ENCODE results near the gene UBASH3A. TPM values are rescaled to one million over a fixed set of nuclear protein-coding genes. Genes with fewer than 3 reads are reported as not detected.

UBASH3A gene
- total RNA-seq, 2 experiments from 2014 or later = 77.4 to 83.7 TPM

GRCh38 chr21:42430521-42430920 is 26.8 kb downstream of the UBASH3A start:
- peaks cover 55% of the 10 kb centered on the region for H3K4me1 Mint-ChIP-seq
- POLR2A ChIA-PET = no interaction called here

GRCh38 chr21:42431196-42431595 is 27.5 kb downstream of the UBASH3A start:
- CTCF ChIA-PET = interaction anchor here (0.5 to 1.1 kb wide), 2 partner anchors 26 to 81 kb away, joined by 3 read pairs; no protein-coding TSS in a partner anchor
- peak overlapping the region; percentile 41 for H3K27ac Mint-ChIP-seq
- peaks cover 96% of the 10 kb centered on the region for H3K36me3 Mint-ChIP-seq (ENCODE audit: low read depth)
- H3K4me1 Mint-ChIP-seq = peaks cover 48% of the 10 kb centered on the region
- H3K9me3 Mint-ChIP-seq = peaks cover 15% of the 10 kb centered on the region
- no peaks in the 10 kb centered on the region for H3K27me3 Mint-ChIP-seq
- DNase-seq = no peak
- no peak overlapping the region for H3K4me3 Mint-ChIP-seq
- POLR2A ChIA-PET = no interaction called here

More at GRCh38 chr21:42430521-42430920, 26.8 kb downstream of the UBASH3A start:
- DNase-seq = no peak
- Mint-ChIP-seq H3K27ac (no peak overlapping the region), H3K27me3 (no peaks in the 10 kb centered on the region), H3K9me3 (peaks cover 15% of the 10 kb centered on the region), H3K36me3 (ENCODE audit: low read depth) (peaks cover 96% of the 10 kb centered on the region), H3K4me3 (no peak overlapping the region)
- CTCF ChIA-PET = interaction anchor here (1.1 kb wide), 2 partner anchors 26 to 42 kb away, joined by 3 read pairs; no protein-coding TSS in a partner anchor

GRCh38 chr21:42432695-42433094 is 29.0 kb downstream of the UBASH3A start:
- ChIA-PET CTCF (interaction anchor here (1.3 kb wide), 1 partner anchor 122 kb away, joined by 3 read pairs; no protein-coding TSS in a partner anchor), POLR2A (interaction anchor here (0.6 kb wide), 1 partner anchor 244 kb away, joined by 3 read pairs; no protein-coding TSS in a partner anchor)
- H3K36me3 Mint-ChIP-seq (ENCODE audit: low read depth) = peaks cover 96% of the 10 kb centered on the region
- no peak for DNase-seq
- H3K4me3 Mint-ChIP-seq = no peak overlapping the region
- peaks cover 15% of the 10 kb centered on the region for H3K9me3 Mint-ChIP-seq
- peak overlapping the region; percentile 31 for H3K27ac Mint-ChIP-seq
- no peaks in the 10 kb centered on the region for H3K27me3 Mint-ChIP-seq
- peaks cover 44% of the 10 kb centered on the region for H3K4me1 Mint-ChIP-seq

- Mint-ChIP-seq H3K4me1 (peaks cover 49% of the 10 kb centered on the region), H3K4me3 (no peak overlapping the region), H3K9me3 (peaks cover 15% of the 10 kb centered on the region), H3K36me3 (ENCODE audit: low read depth) (peaks cover 97% of the 10 kb centered on the region), H3K27me3 (no peaks in the 10 kb centered on the region), H3K27ac (no peak overlapping the region)
- no peak for DNase-seq
- ChIA-PET POLR2A (interaction anchor here (0.6 kb wide), 1 partner anchor 461 kb away, joined by 3 read pairs; no protein-coding TSS in a partner anchor), CTCF (interaction anchor here (1.4 kb wide), 1 partner anchor 11 kb away, joined by 6 read pairs; no protein-coding TSS in a partner anchor)
These were observed 30.3 kb downstream of the UBASH3A start for GRCh38 chr21:42433946-42434551.

- ChIA-PET CTCF (interaction anchor here (1.4 kb wide), 1 partner anchor 12 kb away, joined by 6 read pairs; no protein-coding TSS in a partner anchor), POLR2A (interaction anchor here (0.6 kb wide), 2 partner anchors 460 to 1005 kb away, joined by 3 read pairs; no protein-coding TSS in a partner anchor)
- Mint-ChIP-seq H3K4me1 (peaks cover 57% of the 10 kb centered on the region), H3K36me3 (ENCODE audit: low read depth) (peaks cover 97% of the 10 kb centered on the region), H3K9me3 (peaks cover 15% of the 10 kb centered on the region), H3K27ac (no peak overlapping the region), H3K27me3 (no peaks in the 10 kb centered on the region), H3K4me3 (no peak overlapping the region)
- DNase-seq = no peak
These were observed 31.2 kb downstream of the UBASH3A start for GRCh38 chr21:42434884-42435283.

GRCh38 chr21:42435401-42435800 is 31.7 kb downstream of the UBASH3A start:
- Mint-ChIP-seq H3K9me3 (peaks cover 15% of the 10 kb centered on the region), H3K27me3 (no peaks in the 10 kb centered on the region), H3K36me3 (ENCODE audit: low read depth) (peaks cover 98% of the 10 kb centered on the region), H3K4me1 (peaks cover 58% of the 10 kb centered on the region), H3K4me3 (no peak overlapping the region), H3K27ac (no peak overlapping the region)
- CTCF ChIA-PET = interaction anchor here (1.4 kb wide), 1 partner anchor 12 kb away, joined by 6 read pairs; no protein-coding TSS in a partner anchor
- POLR2A ChIA-PET = no interaction called here
- no peak for DNase-seq

- Mint-ChIP-seq H3K4me3 (no peak overlapping the region), H3K27ac (no peak overlapping the region), H3K27me3 (no peaks in the 10 kb centered on the region), H3K9me3 (peaks cover 15% of the 10 kb centered on the region), H3K36me3 (ENCODE audit: low read depth) (peaks cover 98% of the 10 kb centered on the region), H3K4me1 (peaks cover 61% of the 10 kb centered on the region)
- DNase-seq = no peak
- POLR2A ChIA-PET = no interaction called here
- CTCF ChIA-PET = no interaction called here
These were observed 32.1 kb downstream of the UBASH3A start for GRCh38 chr21:42435833-42436232.

- peaks cover 12% of the 10 kb centered on the region for H3K9me3 Mint-ChIP-seq
- H3K4me3 Mint-ChIP-seq = no peak overlapping the region
- ChIA-PET POLR2A (no interaction called here), CTCF (interaction anchor here (0.7 to 1.3 kb wide), 4 partner anchors 12 to 99 kb away, joined by 3 read pairs; no protein-coding TSS in a partner anchor)
- H3K36me3 Mint-ChIP-seq (ENCODE audit: low read depth) = peaks cover 97% of the 10 kb centered on the region
- peaks cover 61% of the 10 kb centered on the region for H3K4me1 Mint-ChIP-seq
- no peak for DNase-seq
- H3K27me3 Mint-ChIP-seq = no peaks in the 10 kb centered on the region
- H3K27ac Mint-ChIP-seq = no peak overlapping the region
These were observed 33.2 kb downstream of the UBASH3A start for GRCh38 chr21:42436914-42437313.

GRCh38 chr21:42437786-42438185 is 34.1 kb downstream of the UBASH3A start:
- Mint-ChIP-seq H3K27me3 (no peaks in the 10 kb centered on the region), H3K36me3 (ENCODE audit: low read depth) (peaks cover 97% of the 10 kb centered on the region), H3K9me3 (peaks cover 4% of the 10 kb centered on the region), H3K27ac (no peak overlapping the region), H3K4me1 (peaks cover 55% of the 10 kb centered on the region), H3K4me3 (no peak overlapping the region)
- DNase-seq = no peak
- ChIA-PET POLR2A (interaction anchor here (0.6 kb wide), 2 partner anchors 11 to 21 kb away, joined by 3 read pairs; no protein-coding TSS in a partner anchor), CTCF (interaction anchor here (1.1 to 1.7 kb wide), 4 partner anchors 9 to 100 kb away, joined by 3 to 4 read pairs (median 3); no protein-coding TSS in a partner anchor)

- CTCF ChIA-PET = interaction anchor here (1.1 to 1.7 kb wide), 3 partner anchors 10 to 18 kb away, joined by 3 to 4 read pairs (median 3); no protein-coding TSS in a partner anchor
- POLR2A ChIA-PET = interaction anchor here (0.6 kb wide), 1 partner anchor 12 kb away, joined by 3 read pairs; no protein-coding TSS in a partner anchor
- peaks cover 47% of the 10 kb centered on the region for H3K4me1 Mint-ChIP-seq
These were observed 34.9 kb downstream of the UBASH3A start for GRCh38 chr21:42438316-42439205.

GRCh38 chr21:42439284-42440186 is 35.8 kb downstream of the UBASH3A start:
- peaks cover 38% of the 10 kb centered on the region for H3K4me1 Mint-ChIP-seq
- DNase-seq = no peak
- POLR2A ChIA-PET = no interaction called here
- H3K9me3 Mint-ChIP-seq = no peaks in the 10 kb centered on the region
- H3K36me3 Mint-ChIP-seq (ENCODE audit: low read depth) = peaks cover 89% of the 10 kb centered on the region
- no peaks in the 10 kb centered on the region for H3K27me3 Mint-ChIP-seq
- no peak overlapping the region for H3K27ac Mint-ChIP-seq
- no peak overlapping the region for H3K4me3 Mint-ChIP-seq
- CTCF ChIA-PET = interaction anchor here (1.1 to 1.7 kb wide), 2 partner anchors 11 to 19 kb away, joined by 3 to 4 read pairs; no protein-coding TSS in a partner anchor

More at GRCh38 chr21:42438316-42439205, 34.9 kb downstream of the UBASH3A start:
- no peak for DNase-seq
- Mint-ChIP-seq H3K27ac (no peak overlapping the region), H3K9me3 (peaks cover under 1% of the 10 kb centered on the region), H3K4me3 (no peak overlapping the region), H3K36me3 (ENCODE audit: low read depth) (peaks cover 93% of the 10 kb centered on the region), H3K27me3 (no peaks in the 10 kb centered on the region)
